T-helper 1 cell treated with Interleukin-12 subunit alpha and Interleukin-12 subunit beta and Interleukin-4 antibody, amounts not matched to agents 30 ng/mL and 1 ng/mL, for 36 hours (primary cell): Measurements from ENCODE around the gene PTPN5. TPM values are rescaled to one million over a fixed set of nuclear protein-coding genes. Genes with fewer than 3 reads are reported as not detected.

Experiments
- intact Hi-C: fragments of 100-400 bp; cut with micrococcal nuclease; formaldehyde crosslinking; loops from one replicate; pipeline ENCODE4 v1.15.1; 2024
- total RNA-seq: library from RNA; stranded (reverse); gene quantifications from 2 replicates; pipeline ENCODE4 v1.2.3, GENCODE V29; 2022

Gene PTPN5
- total RNA-seq, 1 donor from 2014 or later = not detected

DNA sequence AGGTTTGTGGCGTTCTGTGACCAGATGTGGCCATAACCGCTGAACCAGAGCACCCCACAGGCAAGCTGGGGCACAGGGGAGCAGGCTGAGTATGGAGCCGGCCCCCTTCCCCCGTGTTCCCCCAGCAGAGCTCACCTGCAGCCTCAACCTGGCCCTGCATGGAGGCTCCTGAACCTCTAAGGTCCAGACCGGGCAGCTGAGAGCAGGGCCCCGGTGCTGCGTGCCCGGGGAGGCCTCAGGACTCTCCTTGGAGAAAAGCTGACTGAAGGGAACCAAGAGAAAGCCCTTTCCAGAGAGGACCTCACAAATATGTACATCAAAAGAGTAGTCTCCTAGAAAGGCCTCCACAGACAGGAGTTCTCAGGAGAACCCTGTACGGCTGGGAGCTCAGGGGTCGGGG, 48.2 kb downstream of the PTPN5 start:
- intact Hi-C loops = no loop called here

DNA sequence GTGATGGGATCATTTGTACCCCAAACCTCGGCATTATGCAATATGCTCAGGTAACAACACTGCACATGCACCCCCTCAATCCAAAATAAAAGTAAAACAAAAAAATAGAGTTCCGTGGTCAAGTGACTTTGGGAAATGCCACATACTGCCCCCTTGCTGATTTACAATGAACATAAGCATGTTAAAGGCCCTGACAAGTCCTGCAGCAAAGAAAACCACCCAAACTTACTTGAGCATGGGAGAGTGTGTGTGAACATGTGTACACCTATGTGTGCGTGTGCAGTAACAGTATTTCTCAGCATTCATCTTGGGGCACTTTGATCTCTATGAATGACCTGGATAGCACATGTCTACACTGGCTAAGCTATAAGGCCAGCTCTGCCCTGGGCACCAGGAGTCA, 49.8 kb downstream of the PTPN5 start:
- intact Hi-C loops = no loop called here

DNA sequence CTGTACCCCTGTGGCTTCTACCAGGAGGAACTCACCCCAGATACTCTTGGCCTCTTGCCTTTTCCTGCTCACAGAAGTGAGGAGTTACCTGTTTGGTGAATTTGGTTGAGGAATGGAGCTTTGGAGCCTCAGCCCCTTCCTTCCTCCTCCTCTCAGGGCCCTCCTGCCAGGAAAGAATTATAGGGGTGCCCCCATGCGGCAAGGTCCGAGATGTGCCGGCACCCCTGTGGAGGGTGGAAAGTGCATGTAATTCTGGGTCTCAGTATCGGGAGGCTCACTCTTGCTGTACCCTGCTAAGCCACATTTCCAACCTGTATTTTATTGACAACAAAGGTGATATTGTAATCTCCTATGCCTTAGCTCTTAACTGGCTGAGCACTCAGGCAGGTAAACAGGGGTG, 51.9 kb downstream of the PTPN5 start:
- intact Hi-C loops = no loop called here

DNA sequence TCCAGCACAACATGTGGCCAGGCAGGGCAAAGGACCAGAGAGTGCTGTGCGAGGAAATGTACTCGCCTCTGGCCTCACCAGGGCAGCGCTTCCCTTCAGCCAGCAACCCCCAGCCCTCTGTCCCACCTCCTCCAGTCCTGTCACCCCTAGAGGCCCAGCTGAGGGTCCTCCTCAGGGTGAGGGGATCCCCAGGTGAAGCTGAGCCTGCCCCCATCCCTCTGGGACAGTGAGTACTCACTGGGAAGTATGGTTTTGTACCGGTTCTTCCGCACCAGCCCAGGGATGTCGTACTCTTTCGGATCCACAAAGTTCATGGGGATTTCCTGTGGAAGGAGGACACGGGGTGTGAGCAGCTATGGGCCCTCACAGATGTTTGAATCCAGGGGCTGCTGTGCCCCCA, 54.0 kb downstream of the PTPN5 start:
- intact Hi-C loops = no loop called here

DNA sequence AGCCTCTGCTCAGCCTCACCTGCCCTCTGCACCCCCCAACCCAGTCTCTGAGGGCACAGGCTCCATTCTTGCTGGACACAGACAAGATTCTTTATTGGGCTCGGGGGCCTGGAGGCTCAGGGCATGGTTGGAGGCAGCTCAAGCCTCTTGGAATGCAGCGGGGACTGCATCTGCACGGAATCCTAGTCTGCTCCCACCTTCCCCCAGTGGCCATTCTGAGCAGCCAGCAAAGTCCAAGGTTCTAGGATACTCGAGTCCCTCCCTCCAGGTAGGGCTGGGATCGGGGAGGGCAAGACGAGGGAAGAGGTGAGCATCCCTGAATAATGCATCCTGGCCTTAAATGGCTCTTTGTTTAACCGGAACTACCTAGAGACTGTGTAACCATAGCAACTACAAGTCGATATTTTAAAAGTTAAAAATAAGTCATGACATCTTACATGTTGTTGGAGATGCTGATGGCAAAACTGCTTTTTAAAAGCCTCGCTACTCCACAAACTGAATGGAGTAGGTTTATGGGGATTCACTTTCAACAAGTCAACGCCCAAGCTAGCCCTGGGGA, 54.9 kb downstream of the PTPN5 start:
- intact Hi-C loops = no loop called here

DNA sequence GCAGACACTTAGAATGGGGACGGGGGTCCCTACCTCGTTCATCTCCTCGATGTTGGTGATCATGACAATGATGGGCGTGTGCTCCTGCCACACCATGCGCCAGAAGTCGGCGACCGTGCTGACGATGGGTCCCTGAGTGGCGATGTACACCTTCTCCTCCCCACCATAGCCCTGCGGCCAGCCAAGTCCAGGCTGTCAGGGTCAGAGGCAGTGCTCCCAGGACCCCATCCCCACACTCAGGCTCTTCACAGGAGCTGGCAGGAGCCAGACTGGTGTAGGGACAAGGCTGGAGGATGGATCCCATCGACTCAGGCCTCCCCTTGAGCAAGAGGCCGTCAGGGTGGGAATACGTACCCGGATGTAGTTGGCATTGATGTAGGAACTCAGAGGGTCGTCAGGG, 58.4 kb downstream of the PTPN5 start:
- intact Hi-C loops = no loop called here

DNA sequence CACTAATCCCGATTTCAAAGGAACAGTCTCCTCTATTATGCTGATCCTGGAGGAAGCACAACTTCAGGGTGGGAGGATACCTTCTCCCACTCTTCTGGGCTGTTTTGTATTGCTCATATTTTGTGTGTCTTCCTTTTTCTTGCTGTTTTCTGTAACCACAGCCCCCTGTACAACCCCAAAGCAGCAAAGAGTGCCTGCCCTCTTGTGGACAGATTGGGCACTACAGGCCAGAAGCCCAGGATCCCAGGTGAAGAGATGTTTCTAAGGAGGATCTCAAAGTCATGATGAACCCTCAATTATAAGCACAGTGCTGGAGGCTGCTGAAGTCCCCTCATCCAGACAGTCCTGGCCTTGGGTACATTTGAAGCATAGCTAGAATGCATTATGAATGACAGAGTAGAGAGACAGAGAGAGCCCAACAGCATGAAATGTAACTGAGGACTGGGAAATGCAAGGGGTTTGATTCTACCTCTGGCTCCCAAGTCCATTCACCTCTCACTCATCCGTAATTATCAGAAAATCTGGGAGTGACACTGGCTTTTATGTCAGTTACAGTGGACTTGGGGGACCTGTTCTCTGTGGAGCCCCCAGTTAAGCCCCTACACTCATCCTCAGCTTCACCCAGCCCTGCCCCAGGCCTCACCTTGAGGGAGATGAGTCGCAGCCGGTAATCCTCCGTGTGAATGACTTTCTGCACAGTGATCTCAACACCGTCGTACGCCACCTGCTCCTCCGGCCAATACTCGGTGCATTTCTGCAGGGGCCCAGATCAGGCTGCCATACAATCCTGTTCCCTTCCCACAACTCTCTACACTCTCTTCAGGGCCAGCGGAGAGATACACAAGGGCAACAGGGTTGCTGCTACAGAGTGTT, 59.4 kb downstream of the PTPN5 start:
- intact Hi-C loops = loop anchor here (1.0 kb wide), 4 partner anchors 32 to 617 kb away; no protein-coding TSS in a partner anchor

DNA sequence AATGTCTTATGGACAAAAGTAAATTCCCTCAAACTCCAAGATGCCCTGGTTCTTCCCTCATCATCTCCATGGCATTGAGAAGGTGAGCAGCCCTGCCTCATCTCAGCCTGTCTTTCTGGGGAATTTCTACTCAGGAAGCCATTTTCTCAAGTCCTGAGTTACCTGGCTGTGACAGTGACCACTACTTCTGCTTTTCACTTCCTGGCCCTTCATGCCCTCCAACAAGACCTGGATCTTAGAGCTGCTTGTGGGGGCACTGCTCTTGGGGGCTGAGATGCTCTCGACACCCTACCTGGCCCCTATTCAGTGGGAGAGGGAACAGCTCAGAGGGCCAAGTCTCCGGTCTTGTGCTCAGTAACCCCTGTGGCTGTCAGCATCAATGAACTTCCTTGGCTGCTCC, 60.2 kb downstream of the PTPN5 start:
- intact Hi-C loops = no loop called here

DNA sequence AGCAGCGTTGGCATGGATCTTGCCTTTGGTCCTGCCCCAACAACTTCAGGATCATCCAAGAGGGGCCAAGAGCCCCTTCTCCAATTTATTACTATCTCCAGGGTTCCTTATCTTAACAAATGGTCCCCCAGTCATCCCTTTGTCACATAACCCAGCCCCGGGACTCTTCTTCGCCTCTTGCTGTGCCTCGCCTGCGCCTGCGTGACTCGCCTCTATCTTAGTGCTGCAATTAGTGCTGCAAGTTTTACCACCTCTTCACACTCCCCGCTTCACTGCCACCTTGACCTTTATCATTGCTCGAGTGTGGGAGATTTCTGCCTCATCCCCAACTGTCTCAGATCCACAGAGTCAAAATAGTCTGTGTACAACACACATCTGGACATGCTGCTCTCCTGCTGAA, 61.6 kb downstream of the PTPN5 start:
- intact Hi-C loops = no loop called here

DNA sequence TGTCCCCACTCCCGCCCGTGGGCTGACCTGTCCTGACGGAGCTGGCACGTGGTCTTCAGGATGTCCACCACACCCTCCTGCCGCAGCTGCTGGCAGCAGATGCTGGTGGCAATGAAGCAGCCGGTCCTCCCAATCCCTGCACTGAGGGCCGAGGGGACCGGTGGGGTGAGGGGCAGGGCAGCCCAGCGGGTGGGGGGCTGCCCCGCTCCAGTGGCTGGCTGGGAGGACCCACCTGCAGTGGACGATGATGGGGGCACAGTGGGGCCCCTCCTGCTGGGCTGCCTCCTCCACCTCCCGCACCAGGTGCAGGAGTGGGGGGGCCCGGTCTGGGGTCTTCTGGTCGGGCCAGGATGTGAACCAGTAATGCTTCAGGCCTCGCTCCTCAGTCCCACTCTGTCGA, 62.2 kb downstream of the PTPN5 start:
- intact Hi-C loops = loop anchor here (10.0 kb wide), 1 partner anchor 405 kb away; the partner anchor contains the start of genes GTF2H1 and HPS5

DNA sequence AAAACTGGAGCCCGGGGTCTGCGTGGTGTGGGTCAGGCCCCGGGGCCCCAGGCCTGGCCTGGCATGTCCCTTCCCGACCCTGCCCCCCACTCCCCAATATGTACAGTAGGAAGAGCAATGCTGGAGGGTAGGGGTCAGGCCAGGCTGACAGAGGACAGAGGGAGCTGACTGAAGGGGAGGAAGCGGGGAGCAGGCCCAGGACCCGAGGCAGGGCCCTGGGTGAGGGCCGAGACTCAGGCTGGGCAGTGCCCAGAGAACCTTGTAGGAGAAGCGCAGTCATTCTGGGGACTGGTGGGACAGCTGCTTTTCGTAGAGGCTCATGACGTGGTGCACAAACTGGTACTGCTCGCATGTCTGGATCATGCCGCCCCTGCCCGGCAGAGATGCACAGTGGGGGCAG, 62.9 kb downstream of the PTPN5 start:
- intact Hi-C loops = loop anchor here (10.0 kb wide), 1 partner anchor 404 kb away; the partner anchor contains the start of genes GTF2H1 and HPS5

DNA sequence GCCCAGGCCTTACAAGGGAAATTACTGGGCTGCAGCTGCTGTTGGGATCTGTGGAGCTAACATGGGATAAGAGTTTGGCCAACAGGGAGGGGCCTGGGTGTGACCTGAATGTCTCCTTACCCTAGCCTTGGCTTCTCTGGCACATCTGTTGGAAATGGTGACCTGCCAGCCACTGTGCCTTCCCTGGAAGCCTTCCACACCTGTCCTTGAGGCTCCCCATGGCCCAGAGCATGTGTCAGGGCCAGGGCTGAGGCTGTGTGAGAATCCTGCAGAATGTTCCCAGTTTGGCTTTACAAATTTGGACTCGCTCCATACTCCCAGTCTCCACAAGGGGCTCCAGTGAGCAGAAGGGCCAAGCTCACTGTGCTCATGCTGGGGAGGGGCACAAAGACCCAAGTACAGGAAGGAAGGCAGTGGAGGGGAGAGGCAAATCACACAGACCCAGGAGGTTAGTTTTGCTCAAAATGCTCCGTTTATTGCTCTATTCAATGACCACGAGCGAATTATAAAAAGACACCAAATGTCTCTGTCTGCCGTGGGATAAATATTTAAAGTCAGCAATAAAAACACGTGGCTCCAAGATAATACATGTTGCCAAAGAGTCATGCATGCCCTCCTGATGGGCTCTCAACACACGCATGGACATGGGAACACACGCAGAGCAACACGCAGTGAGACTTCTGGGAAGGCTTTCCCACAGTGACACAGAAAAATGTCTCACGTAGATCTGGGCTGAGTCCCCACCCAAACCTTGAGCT, 63.9 kb downstream of the PTPN5 start:
- intact Hi-C loops = loop anchor here (1.0 to 10.0 kb wide), 3 partner anchors 93 to 403 kb away; partner anchors contain the start of genes GTF2H1, HPS5 and SPTY2D1

DNA sequence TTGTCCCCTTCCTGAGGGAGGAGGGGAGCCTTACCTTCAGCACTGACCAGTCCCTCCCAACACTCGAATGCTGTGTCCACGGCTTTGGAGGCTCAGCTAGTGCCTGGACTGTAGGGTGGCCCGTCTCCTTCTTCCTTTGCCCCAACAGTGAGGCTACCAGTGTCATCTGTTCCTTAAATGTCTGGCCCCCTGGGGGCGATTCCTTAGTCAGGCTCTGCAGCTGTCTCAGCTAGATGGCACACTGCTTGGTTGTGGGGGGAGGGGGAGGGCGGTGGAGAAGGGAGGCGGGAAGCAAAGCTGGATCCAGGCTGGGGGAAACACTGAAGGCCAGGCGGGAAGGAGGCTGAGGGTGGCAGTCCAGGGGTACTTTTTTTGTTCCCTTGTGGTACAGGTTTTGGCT, 65.6 kb downstream of the PTPN5 start, which contains the start of gene IGSF22:
Gene IGSF22 (minus strand): TSS at position 149 of the 400 bp plus-strand sequence. CDS start 1,952 bp downstream, outside the sequence.
- intact Hi-C loops = loop anchor here (10.0 kb wide), 1 partner anchor 401 kb away; the partner anchor contains the start of genes GTF2H1 and HPS5

DNA sequence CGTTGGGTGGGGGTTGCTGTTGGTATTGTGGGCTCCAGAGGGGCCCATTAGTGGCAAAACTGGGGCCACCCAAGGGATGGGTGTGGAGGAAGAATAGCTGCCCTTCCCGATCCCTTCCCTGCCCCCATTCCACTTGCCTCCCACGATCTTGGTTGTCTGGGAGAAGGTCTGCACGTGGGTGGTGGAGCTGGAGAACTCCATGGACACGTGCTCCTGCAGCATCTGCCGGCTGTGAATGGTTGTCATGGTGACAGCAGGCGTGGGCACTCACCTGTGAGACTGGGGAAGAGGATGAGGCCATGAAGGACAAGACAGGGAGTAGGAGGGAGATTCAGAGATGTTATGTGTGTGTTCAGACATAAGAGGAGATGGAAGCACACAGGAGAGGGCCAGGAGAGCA, 67.6 kb downstream of the PTPN5 start:
- intact Hi-C loops = loop anchor here (2.0 to 10.0 kb wide), 4 partner anchors 51 to 712 kb away; partner anchors contain the start of genes GTF2H1, HPS5 and SERGEF

DNA sequence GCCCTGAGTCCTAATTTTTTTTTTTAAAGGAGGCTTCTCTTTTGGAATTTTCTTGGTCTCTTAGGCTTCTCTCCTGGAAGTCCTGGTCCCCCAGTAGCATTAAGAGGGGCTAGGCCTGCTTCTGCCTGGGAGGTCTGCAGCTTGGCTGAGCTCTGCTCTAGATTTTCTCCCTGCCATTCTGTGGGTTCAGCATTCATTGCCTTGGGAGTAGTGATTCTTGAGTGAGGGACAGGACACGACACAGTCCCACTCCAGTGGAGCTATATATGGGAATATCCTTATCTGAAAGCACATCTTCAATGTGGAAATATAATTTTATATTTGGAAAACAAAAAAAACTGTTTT, 69.3 kb downstream of the PTPN5 start:
- intact Hi-C loops = loop anchor here (1.0 to 10.0 kb wide), 6 partner anchors 49 to 710 kb away; partner anchors contain the start of genes GTF2H1, HPS5, SERGEF and SPTY2D1

DNA sequence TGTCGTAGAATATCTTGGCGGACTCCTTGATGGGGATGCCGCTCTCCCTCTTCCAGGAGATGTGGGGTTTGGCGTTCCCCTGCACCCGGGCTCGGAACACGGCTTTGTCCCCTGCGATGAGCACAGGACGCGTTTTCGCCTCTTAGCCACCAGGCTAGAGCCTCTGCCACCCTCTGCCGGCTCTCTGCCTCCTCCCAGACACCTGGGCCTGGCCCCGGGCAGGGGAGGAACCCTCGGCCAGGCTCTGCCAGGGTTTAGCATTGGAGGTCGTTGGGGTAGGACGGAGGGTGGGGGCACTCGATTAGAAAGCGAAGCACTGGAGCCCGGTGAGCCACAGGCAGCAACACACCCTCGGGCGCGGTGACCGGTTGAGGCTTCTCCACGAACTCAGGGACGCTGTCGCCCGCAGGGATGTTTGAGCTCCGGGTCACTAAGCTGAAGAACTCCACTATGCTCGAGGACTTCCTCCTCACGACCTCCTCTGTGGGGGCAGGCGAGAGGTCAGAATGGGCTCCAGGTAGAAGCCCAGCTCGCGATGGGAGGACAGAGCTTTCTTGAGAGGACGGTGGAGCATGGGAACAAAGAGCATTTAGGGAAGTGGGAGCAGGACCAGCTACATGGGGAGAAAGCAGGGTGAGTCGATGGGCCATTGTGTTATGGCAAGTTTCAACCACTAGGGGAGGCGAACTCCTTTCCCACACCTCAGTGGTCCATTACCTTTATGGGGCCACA, 69.9 kb downstream of the PTPN5 start:
- intact Hi-C loops = loop anchor here (1.0 to 10.0 kb wide), 12 partner anchors 15 to 709 kb away; partner anchors contain the start of genes GTF2H1, HPS5, LDHA and SAAL1

DNA sequence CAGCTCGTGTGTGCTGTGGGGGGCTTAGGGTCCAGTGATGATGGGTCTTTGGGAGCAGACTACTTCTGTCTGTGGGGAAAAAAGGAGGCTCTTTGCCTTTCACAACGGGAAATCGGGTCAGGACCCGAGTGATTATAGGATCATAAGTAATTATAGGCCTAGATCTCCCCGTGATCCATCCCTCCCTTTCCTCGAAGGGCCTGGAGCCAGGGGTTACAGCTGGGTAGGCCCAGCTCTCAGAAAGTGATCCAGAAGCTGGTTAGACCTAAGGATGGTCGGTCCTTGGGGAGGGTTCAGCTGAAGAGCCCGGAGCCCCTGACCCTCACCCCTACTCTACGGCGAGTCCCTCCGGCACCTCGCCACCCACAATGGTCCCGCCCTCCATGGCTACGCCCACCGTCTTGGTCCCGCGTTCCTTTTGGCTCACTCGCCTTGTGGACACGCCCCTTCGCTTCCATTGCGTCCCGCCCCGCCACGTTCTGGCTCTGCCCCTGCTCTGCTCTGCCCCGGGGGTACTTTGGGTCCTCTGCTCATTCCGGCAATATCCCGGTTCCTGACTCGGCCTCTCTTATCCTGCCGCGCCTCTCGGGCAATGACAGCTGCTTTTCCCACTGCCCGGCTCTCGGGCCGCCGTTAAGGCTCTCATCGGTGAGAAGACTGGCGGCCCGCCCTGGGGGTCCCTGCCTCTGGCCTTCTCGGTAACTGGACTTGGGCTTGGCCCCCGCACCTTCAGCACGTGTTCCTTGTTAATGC, 70.6 kb downstream of the PTPN5 start:
- intact Hi-C loops = loop anchor here (1.0 to 10.0 kb wide), 9 partner anchors 15 to 709 kb away; partner anchors contain the start of genes GTF2H1, HPS5, LDHA and SAAL1

DNA sequence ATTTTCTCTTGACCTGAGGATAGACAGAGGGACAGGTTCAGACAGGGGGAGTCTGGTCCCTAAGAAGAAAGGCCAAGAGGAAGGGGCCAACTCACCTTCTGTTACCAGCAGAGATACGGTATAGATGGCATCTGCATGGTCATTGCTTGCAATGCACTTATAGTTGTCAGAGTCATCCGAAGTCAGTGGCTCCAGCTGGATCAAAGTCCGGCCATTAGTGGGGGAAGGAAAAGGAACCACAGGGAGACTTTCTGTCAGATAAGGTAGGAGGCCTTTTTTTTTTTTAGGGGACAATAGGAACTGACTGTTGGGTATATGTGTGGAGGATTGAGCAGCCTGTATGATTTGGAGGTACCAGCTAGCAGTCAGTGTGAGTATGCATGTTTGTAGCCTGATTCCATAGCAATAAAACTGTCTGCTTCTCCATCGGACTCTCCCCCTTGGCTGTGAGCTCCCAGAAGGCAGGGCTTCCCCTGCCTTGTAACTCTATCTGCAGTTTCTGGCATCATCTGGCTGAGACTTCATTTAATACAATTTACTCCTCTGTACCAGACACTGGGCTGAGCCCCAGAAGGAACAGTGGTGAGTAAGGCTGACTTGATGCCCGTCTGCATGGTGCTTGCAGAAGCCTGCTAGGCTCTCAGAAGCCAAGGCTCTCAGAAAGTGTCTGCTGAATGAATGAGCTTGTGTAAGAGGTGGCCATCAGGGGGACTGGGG, 71.3 kb downstream of the PTPN5 start:
- intact Hi-C loops = loop anchor here (2.0 to 10.0 kb wide), 5 partner anchors 131 to 708 kb away; partner anchors contain the start of genes GTF2H1, HPS5, LDHA and SERGEF

DNA sequence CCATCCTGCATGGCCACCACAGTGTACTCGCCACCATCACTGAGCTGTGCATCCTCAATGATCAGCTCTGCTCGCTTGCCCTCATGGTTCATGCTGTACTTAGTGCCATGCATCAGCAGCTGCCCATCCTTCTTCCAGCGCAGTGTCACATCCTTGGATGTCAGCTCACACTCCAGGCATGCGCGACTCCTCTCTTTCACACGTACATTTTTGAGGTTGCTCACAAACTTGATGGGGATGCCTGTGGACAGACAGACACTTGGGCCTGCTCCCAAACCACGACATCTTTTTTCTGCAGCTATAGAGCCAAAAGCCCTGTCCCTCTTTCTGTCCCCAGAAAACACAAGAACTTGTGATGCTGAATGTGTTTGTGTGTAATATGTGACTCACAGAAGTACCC, 76.1 kb downstream of the PTPN5 start:
- intact Hi-C loops = no loop called here
